Breast epithelium (tissue), 3 donors: ENCODE results near the gene THSD7B.

Source experiments
- POLR2A ChIP-seq: fragments of 450-650 bp; IDR thresholded peaks from one replicate; pipeline ENCODE4 v1.6.1; 2016; ENCODE audit warnings: antibody characterized with exemption, mild to moderate bottlenecking, moderate library complexity
- POLR2AphosphoS5 ChIP-seq, 3 donors: sonication (generic); formaldehyde crosslinking; IDR thresholded peaks; one replicate each; pipeline ENCODE4 v1.6.1; 2017; ENCODE audit warnings: antibody characterized with exemption in 3 of 3
- TF ChIP-seq, protein P1 (sequence below), 3 donors: fragments of 450-650 bp; IDR thresholded peaks; one replicate each; pipeline ENCODE4 v1.5.1; 2016 to 2017; ENCODE audit warnings: antibody characterized with exemption in 3 of 3, mild to moderate bottlenecking in 3 of 3, moderate library complexity in 3 of 3

DNA sequence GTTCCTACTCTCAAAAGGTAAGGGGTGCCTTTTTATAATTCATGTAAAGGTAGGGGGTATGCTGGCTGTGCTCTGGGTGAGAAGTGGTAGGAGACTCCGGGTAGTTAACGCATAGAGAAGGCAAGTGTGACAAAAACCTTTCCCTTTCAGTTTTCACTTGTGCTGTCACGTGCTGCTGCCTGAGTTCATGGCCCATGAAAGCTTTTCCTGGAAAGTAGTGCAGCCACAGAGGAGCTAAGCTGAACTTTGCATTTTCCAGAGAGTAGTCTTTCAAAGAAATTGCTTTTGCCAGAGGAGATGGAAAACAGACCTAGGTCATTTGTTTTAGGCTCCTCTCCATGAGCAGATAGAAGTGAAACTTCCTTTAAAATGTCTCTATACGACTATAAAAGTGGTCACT is 44.7 kb downstream of the THSD7B start:
- TF ChIP-seq, protein P1, sequence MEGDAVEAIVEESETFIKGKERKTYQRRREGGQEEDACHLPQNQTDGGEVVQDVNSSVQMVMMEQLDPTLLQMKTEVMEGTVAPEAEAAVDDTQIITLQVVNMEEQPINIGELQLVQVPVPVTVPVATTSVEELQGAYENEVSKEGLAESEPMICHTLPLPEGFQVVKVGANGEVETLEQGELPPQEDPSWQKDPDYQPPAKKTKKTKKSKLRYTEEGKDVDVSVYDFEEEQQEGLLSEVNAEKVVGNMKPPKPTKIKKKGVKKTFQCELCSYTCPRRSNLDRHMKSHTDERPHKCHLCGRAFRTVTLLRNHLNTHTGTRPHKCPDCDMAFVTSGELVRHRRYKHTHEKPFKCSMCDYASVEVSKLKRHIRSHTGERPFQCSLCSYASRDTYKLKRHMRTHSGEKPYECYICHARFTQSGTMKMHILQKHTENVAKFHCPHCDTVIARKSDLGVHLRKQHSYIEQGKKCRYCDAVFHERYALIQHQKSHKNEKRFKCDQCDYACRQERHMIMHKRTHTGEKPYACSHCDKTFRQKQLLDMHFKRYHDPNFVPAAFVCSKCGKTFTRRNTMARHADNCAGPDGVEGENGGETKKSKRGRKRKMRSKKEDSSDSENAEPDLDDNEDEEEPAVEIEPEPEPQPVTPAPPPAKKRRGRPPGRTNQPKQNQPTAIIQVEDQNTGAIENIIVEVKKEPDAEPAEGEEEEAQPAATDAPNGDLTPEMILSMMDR (IDR thresholded peaks at IDR 0.05) = no peak
- TF ChIP-seq POLR2A = no peak
- no peak for TF ChIP-seq POLR2AphosphoS5 (IDR thresholded peaks at IDR 0.05)
